ENCODE results near the gene RBMS1. TPM values are rescaled to one million over a fixed set of nuclear protein-coding genes. Genes with fewer than 3 reads are reported as not detected.

The RBMS1 gene
- total RNA-seq, 2 donors from 2014 or later: 45.0 to 62.1 TPM

DNA sequence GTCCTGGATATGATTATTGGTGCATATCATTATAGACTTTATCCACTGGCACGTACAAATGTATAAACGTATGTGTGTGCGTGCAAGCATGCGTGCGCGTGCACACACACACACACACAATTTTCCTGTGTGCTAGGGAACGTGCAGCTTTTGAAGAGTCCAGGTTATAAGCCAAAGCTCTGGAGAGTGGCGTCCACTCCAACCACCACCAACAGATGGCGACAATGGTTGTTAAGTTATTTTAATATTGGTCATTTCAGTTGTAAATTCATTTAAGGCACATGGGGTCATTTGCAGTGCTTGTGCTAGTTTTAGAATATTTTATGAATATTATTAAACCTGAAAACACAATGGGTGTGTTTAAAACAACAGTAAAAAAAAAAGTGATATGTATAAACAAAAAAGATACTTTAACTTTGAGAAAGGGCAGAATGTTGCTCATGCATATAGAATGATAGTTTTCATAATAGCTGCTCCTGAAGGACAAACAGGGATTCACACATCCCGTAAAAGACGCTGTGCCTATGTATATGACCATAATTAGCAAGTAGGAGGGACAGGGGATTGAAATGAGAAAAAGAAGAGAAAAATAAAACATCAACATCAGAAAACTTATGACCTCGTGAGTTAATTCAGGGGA is 169.3 kb downstream of the RBMS1 start:
- Mint-ChIP-seq H3K4me3 (peak overlapping the region; percentile 11), H3K27me3 (no peaks in the 10 kb centered on the region), H3K27ac (no peak overlapping the region), H3K36me3 (ENCODE audit: low read depth) (peaks cover 16% of the 10 kb centered on the region), H3K4me1 (peaks cover 59% of the 10 kb centered on the region), H3K9me3 (no peaks in the 10 kb centered on the region)
- no peak for ATAC-seq (replicated peaks)

DNA sequence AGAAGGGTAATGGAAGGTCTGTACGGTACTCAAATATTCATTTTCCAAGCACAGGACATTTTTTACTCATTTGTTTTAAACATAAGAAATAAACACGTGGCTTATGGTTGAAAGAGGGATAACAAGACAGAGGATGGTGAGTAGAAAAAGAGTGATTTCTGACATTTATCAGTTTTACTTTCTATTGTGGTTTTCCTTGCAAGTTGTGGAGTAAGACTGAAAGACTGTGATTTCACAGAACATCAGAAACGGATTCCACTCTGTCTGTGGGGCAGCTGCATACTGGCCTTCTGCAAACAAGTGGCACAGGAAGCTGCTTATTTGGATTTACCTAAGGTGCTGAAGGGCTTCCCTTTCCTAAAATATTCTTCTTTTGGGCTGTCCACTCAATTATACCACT is 171.3 kb downstream of the RBMS1 start:
- ATAC-seq (replicated peaks): peak; percentile 85
- no peaks in the 10 kb centered on the region for H3K27me3 Mint-ChIP-seq
- peak overlapping the region; percentile 76 for H3K27ac Mint-ChIP-seq
- peak overlapping the region; percentile 52 for H3K4me3 Mint-ChIP-seq
- no peaks in the 10 kb centered on the region for H3K9me3 Mint-ChIP-seq
- H3K4me1 Mint-ChIP-seq: peaks cover 50% of the 10 kb centered on the region
- peaks cover 18% of the 10 kb centered on the region for H3K36me3 Mint-ChIP-seq (ENCODE audit: low read depth)

DNA sequence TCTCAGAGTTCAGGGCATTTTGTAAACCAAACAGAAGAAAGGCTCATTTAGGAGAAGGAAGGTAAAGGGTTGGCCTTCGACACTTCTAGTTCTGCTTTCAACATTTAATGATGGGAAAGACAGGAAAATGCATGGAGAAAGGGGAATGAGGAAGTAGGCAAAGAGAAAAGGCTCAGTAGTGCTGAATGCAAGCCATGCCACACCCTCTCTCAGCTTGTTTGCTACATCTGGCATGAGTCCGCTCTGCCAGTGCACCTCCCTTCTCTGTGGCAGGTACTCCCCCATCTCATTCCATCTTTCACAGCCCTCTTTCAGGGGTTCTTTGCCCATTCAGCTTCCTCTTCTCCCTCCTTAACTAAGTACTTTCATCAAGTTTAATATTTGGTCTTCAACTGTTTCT is 172.6 kb downstream of the RBMS1 start:
- ATAC-seq (replicated peaks): no peak
- Mint-ChIP-seq H3K36me3 (ENCODE audit: low read depth) (peaks cover 31% of the 10 kb centered on the region), H3K27ac (peak overlapping the region; percentile 76), H3K27me3 (no peaks in the 10 kb centered on the region), H3K4me1 (peaks cover 56% of the 10 kb centered on the region), H3K4me3 (no peak overlapping the region), H3K9me3 (no peaks in the 10 kb centered on the region)

DNA sequence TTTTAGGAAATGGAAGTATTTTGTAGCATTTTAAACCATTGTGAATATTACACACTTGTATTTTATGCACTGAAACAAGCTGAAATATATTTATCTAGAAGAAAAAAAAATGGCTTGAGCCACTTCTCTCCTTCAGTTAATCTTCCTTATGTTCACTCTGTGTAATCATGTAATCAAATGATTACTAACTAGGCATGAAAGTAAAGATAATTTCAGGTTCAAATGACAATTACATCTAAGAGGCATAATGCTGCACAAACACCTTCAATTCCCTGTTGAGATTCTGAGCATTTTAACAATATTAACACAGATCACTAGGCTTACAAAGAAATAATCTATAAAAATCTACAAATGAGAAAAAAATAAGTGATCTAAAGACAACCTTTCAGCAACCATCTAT is 173.9 kb downstream of the RBMS1 start:
- Mint-ChIP-seq H3K4me1 (peaks cover 55% of the 10 kb centered on the region), H3K4me3 (no peak overlapping the region), H3K27me3 (no peaks in the 10 kb centered on the region), H3K27ac (no peak overlapping the region), H3K9me3 (no peaks in the 10 kb centered on the region), H3K36me3 (ENCODE audit: low read depth) (peaks cover 44% of the 10 kb centered on the region)
- no peak for ATAC-seq (replicated peaks)

DNA sequence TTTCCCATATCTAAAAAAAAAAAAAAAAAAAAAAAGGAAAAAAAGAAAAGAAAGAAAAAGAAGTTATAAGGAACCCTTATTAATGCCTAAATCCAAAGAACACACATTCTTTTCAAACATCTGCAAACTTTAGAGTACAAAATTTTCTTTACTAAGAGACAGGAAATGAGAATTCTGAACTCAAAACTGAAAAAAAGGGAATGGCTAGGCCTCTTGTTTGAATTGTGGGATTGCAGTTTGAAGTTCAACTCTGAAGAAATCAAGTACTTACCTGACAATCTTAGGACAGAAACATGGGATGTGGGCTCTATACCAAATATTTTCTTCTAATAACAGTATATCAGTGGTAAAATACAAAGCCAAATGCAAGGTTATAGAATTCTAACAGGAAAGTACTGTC is 175.4 kb downstream of the RBMS1 start:
- Mint-ChIP-seq H3K27ac (no peak overlapping the region), H3K9me3 (no peaks in the 10 kb centered on the region), H3K36me3 (ENCODE audit: low read depth) (peaks cover 57% of the 10 kb centered on the region), H3K27me3 (no peaks in the 10 kb centered on the region), H3K4me3 (no peak overlapping the region), H3K4me1 (peaks cover 48% of the 10 kb centered on the region)
- no peak for ATAC-seq (replicated peaks)

DNA sequence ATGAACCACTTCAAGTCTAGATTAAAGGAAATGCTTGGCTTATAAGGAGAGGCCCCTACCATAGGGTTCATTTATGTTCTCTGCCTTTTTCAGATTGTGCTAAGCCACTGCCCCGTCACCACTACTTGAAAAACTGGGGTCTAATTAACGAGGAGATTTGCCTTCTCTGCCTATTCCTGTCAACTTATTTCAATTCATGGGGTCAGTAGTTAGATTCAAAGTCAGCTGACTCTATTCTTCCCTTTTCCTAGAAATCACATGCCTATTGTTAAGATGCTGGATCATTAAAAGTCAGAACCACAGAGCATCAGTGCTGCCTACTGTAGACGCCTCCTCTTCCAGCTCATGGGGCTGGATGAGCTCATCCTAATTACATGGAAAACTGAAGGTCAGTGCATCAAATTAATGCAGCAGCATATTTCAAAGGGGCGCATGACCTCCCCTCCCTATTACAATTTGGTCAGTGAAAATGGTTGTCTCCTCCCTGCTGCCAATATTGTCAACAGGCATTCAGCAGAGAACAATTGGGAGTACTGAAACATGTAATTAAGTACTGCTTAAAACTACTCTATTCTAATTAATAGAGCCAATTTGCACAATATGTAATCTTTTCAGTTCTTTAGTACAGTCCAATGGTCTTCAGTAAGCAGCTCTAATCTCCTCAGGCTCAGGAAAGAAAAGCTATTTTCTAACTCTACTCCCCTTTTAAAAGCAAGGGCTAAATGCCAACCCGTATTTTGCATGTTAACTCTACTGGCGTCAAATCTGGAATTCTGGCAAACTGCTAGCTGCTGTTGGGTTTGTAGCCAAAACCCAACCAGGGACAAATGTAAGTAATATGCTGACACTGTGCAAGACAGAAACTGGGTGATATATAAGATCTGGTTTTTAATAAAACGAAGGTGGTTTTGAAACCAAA is 176.2 kb downstream of the RBMS1 start:
- no peaks in the 10 kb centered on the region for H3K9me3 Mint-ChIP-seq
- H3K4me3 Mint-ChIP-seq: no peak overlapping the region
- H3K36me3 Mint-ChIP-seq (ENCODE audit: low read depth): peaks cover 61% of the 10 kb centered on the region
- ATAC-seq (replicated peaks): no peak
- no peak overlapping the region for H3K27ac Mint-ChIP-seq
- no peaks in the 10 kb centered on the region for H3K27me3 Mint-ChIP-seq
- peaks cover 43% of the 10 kb centered on the region for H3K4me1 Mint-ChIP-seq

DNA sequence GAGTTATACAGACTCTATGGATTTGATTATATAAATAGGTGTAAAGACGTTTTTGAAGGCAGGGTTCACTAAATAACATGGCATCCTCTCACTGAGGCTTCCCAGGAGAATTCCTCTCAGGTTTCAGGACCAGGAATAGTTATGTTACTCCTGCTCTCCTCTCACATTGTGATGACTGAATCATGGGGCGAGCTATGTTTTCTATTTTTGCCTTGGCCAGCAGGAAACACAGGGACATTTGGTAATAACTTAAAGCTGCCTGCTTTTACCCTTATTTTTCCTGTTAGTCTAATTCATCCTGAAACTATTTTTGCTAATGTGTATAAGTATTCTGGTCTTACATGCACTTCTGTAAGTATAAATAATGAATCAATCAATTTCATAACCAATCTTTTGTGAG is 178.3 kb downstream of the RBMS1 start:
- no peaks in the 10 kb centered on the region for H3K27me3 Mint-ChIP-seq
- H3K4me3 Mint-ChIP-seq: no peak overlapping the region

DNA sequence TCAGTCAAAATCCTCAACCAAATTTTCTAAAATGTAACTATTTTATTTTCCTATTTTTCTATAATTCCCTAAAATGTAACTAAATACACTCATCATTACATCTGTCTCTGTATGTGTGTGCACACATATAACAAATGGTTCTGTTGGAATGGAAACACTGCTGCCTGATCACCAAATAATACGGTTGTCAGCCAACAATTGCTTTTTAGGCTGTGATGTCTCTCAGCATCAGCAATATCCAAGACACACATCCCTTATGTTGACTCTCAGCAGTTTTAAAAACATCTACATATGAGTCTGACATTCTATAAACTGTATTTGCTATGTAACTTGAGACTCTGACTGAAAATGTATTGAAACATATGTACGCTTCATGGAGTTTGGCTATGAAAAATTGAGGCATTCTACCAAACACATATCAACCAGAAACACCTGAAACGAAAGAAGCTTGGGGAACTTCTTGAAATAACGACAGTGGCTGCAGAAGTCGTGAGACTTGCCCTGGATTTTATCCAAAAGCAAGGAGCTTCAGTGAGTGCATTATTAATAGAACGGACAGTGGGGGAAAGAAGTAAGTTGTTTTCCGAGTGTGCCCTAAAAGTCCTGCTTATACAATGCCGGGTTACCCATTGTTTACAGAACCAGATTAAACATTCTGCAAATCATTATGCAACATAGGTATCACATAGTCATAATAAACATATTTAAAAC is 183.3 kb downstream of the RBMS1 start:
- no peak overlapping the region for H3K27ac Mint-ChIP-seq
- peaks cover 7% of the 10 kb centered on the region for H3K4me1 Mint-ChIP-seq
- peaks cover 86% of the 10 kb centered on the region for H3K36me3 Mint-ChIP-seq (ENCODE audit: low read depth)
- no peak overlapping the region for H3K4me3 Mint-ChIP-seq
- no peak for ATAC-seq (replicated peaks)
- H3K9me3 Mint-ChIP-seq: no peaks in the 10 kb centered on the region
- H3K27me3 Mint-ChIP-seq: no peaks in the 10 kb centered on the region

More for the DNA sequence above, 178.3 kb downstream of the RBMS1 start:
- H3K9me3 Mint-ChIP-seq: no peaks in the 10 kb centered on the region
- no peak overlapping the region for H3K27ac Mint-ChIP-seq
- H3K4me1 Mint-ChIP-seq: peaks cover 22% of the 10 kb centered on the region
- ATAC-seq (replicated peaks): no peak
- peaks cover 70% of the 10 kb centered on the region for H3K36me3 Mint-ChIP-seq (ENCODE audit: low read depth)

DNA sequence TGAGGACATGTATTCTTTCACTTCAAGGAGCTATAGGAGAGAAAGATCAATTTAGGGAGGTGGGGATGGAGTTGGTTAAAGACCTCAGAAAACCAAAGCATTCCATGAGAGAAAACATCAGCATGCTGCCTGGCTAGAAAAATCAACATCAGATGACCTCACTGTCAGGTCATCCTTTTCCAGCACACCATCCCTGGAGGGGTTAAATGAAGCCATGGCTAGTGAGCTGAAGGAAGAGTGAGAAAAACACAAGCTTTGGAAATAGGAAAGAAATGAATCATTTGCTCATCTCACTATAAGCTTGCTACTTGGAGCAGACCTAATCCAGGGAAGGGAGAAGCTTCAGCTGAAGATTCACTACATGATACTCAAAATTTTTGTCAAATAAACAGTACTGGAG is 184.0 kb downstream of the RBMS1 start:
- Mint-ChIP-seq H3K4me3 (no peak overlapping the region), H3K9me3 (no peaks in the 10 kb centered on the region), H3K27ac (peak overlapping the region; percentile 8), H3K36me3 (ENCODE audit: low read depth) (peaks cover 79% of the 10 kb centered on the region), H3K4me1 (peaks cover 2% of the 10 kb centered on the region), H3K27me3 (no peaks in the 10 kb centered on the region)
- ATAC-seq (replicated peaks): no peak

DNA sequence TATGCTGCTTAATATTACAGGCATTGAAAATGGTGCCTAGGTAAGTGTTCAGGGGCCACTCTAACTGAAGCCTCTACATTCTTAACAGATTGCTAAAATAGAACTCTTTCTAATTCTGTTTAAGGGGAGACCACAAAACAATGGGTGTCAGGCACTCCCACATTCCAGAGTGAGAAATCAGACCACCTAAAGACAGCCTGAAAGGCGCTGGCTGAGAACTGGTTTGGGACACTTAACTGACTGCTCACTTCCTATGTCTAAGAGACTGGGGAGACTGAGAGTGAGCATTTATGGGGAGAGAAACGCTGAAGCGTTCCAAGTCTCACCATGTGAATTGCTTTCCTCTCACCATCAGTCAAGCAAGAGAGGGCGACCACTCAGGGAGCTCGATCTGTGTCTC is 184.7 kb downstream of the RBMS1 start:
- no peaks in the 10 kb centered on the region for H3K9me3 Mint-ChIP-seq
- H3K36me3 Mint-ChIP-seq (ENCODE audit: low read depth): peaks cover 75% of the 10 kb centered on the region
- H3K27ac Mint-ChIP-seq: peak overlapping the region; percentile 8
- peaks cover under 1% of the 10 kb centered on the region for H3K4me1 Mint-ChIP-seq
- ATAC-seq (replicated peaks): no peak
- H3K27me3 Mint-ChIP-seq: no peaks in the 10 kb centered on the region
- no peak overlapping the region for H3K4me3 Mint-ChIP-seq

DNA sequence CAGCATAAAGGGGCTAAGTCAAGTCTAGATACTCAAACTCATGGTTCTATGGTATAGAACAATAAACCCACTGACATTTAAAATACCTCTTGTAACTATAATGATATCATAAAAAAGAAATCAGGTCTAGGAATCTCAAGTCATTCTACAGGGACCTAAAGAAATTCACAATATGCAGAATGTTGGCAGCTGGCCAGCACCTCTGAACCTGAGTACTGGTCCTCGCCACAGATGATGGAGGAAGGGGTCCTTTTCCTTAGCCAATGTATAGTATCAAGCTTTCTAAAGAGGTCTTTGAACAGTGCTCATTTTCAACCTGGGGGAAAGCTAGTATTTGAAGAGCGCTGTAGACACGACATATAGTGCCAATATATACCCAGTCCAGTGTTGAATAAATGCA is 185.1 kb downstream of the RBMS1 start:
- Mint-ChIP-seq H3K9me3 (no peaks in the 10 kb centered on the region), H3K27ac (no peak overlapping the region), H3K4me3 (no peak overlapping the region), H3K4me1 (peaks cover 5% of the 10 kb centered on the region), H3K36me3 (ENCODE audit: low read depth) (peaks cover 75% of the 10 kb centered on the region), H3K27me3 (no peaks in the 10 kb centered on the region)
- no peak for ATAC-seq (replicated peaks)

DNA sequence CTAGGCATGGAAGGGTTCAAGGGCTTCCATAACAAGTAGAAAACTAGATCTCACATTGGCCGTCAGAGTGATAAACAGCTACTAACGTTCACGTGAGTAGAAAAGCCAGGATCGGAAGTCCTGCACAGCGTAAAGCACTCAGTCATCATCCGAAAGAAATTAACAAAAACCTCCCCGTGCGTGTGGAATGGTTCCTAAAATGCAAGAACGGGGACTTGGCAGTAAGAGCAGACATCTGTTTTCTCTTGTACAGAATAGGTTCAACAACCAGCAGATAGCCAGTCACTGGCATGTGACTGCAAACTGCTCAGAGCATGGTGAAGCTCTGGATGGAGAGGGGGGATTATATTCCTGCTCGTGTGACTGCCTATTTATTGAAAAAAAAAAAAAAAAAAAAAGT is 186.6 kb downstream of the RBMS1 start:
- H3K36me3 Mint-ChIP-seq (ENCODE audit: low read depth): peaks cover 72% of the 10 kb centered on the region

DNA sequence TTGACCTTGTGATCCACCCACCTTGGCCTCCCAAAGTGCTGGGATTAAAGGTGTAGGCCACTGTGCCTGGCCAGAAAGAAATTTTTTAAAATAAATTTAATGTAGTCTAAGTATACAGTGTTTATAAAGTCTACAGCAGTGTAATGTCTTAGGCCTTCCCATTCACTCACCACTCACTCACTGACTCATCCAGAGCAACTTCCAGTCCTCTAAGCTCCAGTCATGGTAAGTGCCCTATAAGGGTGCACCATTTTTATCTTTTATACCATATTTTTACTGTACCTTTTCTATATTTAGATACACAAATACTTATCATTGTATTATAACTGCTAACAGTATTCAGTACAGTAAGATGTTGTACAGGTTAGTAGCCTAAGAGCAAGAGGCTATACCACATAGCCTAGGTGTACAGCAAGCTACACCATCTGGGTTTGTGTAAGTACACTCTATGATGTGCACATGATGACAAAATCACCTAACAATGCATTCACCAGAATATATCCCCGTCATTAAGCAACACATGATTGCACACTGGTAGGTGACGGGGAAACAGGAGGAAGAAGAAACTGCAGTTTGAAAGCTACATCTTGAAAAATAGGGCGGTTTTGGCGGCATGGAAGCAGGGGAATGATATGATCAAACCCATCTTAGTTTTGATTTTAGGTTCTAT is 188.4 kb downstream of the RBMS1 start:
- Mint-ChIP-seq H3K27me3 (no peaks in the 10 kb centered on the region), H3K36me3 (ENCODE audit: low read depth) (peaks cover 66% of the 10 kb centered on the region)

More for the DNA sequence above, 186.6 kb downstream of the RBMS1 start:
- H3K4me3 Mint-ChIP-seq: no peak overlapping the region
- H3K27ac Mint-ChIP-seq: no peak overlapping the region
- no peaks in the 10 kb centered on the region for H3K27me3 Mint-ChIP-seq
- no peak for ATAC-seq (replicated peaks)
- no peaks in the 10 kb centered on the region for H3K9me3 Mint-ChIP-seq
- H3K4me1 Mint-ChIP-seq: peaks cover 8% of the 10 kb centered on the region

DNA sequence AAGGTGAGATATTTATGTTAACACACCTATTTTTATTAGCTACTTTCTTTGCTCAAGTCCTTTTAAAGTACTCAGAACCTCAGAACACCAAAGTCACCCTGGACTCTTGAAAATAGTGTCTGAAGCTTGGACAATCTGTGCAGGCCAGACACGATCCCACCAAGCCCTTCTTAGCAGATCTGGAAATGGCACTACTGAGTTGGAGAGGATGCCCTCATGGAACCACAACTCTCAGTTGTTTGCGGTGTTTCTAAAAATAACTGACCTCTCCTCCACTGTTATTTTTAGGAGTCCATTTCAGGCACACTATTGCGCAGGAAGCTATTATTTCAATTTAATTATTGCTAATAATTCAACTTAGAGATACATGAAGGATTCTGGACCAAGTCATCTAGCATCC is 190.1 kb downstream of the RBMS1 start:
- Mint-ChIP-seq H3K4me1 (peaks cover 32% of the 10 kb centered on the region), H3K9me3 (no peaks in the 10 kb centered on the region), H3K4me3 (no peak overlapping the region), H3K27ac (no peak overlapping the region), H3K36me3 (ENCODE audit: low read depth) (peaks cover 68% of the 10 kb centered on the region), H3K27me3 (no peaks in the 10 kb centered on the region)
- ATAC-seq (replicated peaks): no peak

More for the DNA sequence above, 188.4 kb downstream of the RBMS1 start:
- Mint-ChIP-seq H3K4me1 (peaks cover 17% of the 10 kb centered on the region), H3K9me3 (no peaks in the 10 kb centered on the region), H3K27ac (no peak overlapping the region), H3K4me3 (no peak overlapping the region)
- no peak for ATAC-seq (replicated peaks)
